HG02588 (cell line): ENCODE results near the gene GTF3C2.
"Not testable (repeated sequence)": the region's sequence is repeated elsewhere in the genome, so short reads cannot be mapped to it uniquely, and the experiment has no call there.

Experiments
- ATAC-seq: cut with Tn5 transposase; IDR thresholded peaks from one replicate; pipeline ENCODE4 v1.9.1; 2021; ENCODE audit warnings: mild to moderate bottlenecking, moderate library complexity; ENCODE audit not compliant: unreplicated experiment

GTF3C2 gene

GRCh38 chr2:27375513-27376099, 19.0 kb upstream of the GTF3C2 start:
- no peak for ATAC-seq

GRCh38 chr2:27373567-27373966, 17.0 kb upstream of the GTF3C2 start:
- ATAC-seq, result no peak

GRCh38 chr2:27372937-27373336, 16.4 kb upstream of the GTF3C2 start:
- no peak for ATAC-seq

GRCh38 chr2:27370816-27371620, 14.5 kb upstream of the GTF3C2 start:
- peak; percentile 33 for ATAC-seq

GRCh38 chr2:27370026-27370815, 13.7 kb upstream of the GTF3C2 start, which contains the start of the genes EIF2B4 and SNX17:
Gene EIF2B4, minus strand, starts transcription at chr2:27370338. Its CDS starts 24 bp downstream, at chr2:27370314.
Gene SNX17, plus strand, starts transcription at chr2:27370616. Its CDS starts 128 bp downstream, at chr2:27370744.
- ATAC-seq, result peak; percentile 89

GRCh38 chr2:27369471-27370025, 13.0 kb upstream of the GTF3C2 start:
- no peak for ATAC-seq

GRCh38 chr2:27363933-27364332, 7.4 kb upstream of the GTF3C2 start:
- no peak for ATAC-seq

- no peak for ATAC-seq
Observed at GRCh38 chr2:27362678-27363420, 6.3 kb upstream of the GTF3C2 start.

- ATAC-seq, result peak; percentile 25
Observed at GRCh38 chr2:27356056-27356381, 545 bp downstream of the GTF3C2 start.

- ATAC-seq, result no peak
Observed at GRCh38 chr2:27354597-27354927, 2.0 kb downstream of the GTF3C2 start.

- no peak for ATAC-seq
Observed at GRCh38 chr2:27353762-27354596, 2.6 kb downstream of the GTF3C2 start.

GRCh38 chr2:27353386-27353761, 3.2 kb downstream of the GTF3C2 start:
- not testable (repeated sequence) for ATAC-seq

GRCh38 chr2:27351802-27352598, 4.6 kb downstream of the GTF3C2 start:
- no peak for ATAC-seq

GRCh38 chr2:27350106-27350693, 6.4 kb downstream of the GTF3C2 start:
- no peak for ATAC-seq

GRCh38 chr2:27347641-27348040, 8.9 kb downstream of the GTF3C2 start:
- no peak for ATAC-seq

- ATAC-seq, result no peak
Observed at GRCh38 chr2:27336173-27336572, 20.4 kb downstream of the GTF3C2 start.

GRCh38 chr2:27335311-27335710, 21.3 kb downstream of the GTF3C2 start:
- no peak for ATAC-seq

- no peak for ATAC-seq
Observed at GRCh38 chr2:27324720-27325119, 31.8 kb downstream of the GTF3C2 start.
